HL-60 (cell line): ENCODE measurements around the gene MEIOC.
A peak's percentile ranks its signal among the peaks of the same experiment; 100 is the strongest.

Experiments
- DNase-seq, 2 experiments: peaks; one replicate each; pipeline ENCODE4 v3.0.0-alpha.2; 2010 to 2020; ENCODE audit warnings: low read depth in 1 of 2, low spot score in 1 of 2
- H3K27ac ChIP-seq: fragments of 250-450 bp; sonication (Bioruptor Pico); replicated peaks from 2 replicates; pipeline ENCODE4 v1.5.1; 2020; ENCODE audit warnings: mild to moderate bottlenecking, moderate library complexity
- H3K27me3 ChIP-seq: fragments of 250-450 bp; sonication (Bioruptor Pico); 2 replicates; pipeline ENCODE4 v1.5.1; 2021; ENCODE audit warnings: mild to moderate bottlenecking, moderate library complexity; ENCODE audit not compliant: insufficient read depth, poor library complexity, severe bottlenecking
- H3K4me3 ChIP-seq: replicated peaks from 2 replicates; pipeline ENCODE4 v1.5.1; 2011; ENCODE audit warnings: mild to moderate bottlenecking, control low read depth, low read length; ENCODE audit not compliant: insufficient read depth
- CTCF ChIP-seq: IDR thresholded peaks from one replicate; pipeline ENCODE4 v1.5.1; 2011; ENCODE audit warnings: low read length, control low read depth, inconsistent platforms; ENCODE audit not compliant: insufficient read depth
- GABPA ChIP-seq: IDR thresholded peaks from 2 replicates; pipeline ENCODE4 v1.6.1; 2012; ENCODE audit warnings: low read depth
- POLR2AphosphoS5 ChIP-seq: IDR thresholded peaks from 2 replicates; pipeline ENCODE4 v1.6.1; 2012; ENCODE audit warnings: low read depth
- REST ChIP-seq: IDR thresholded peaks from 2 replicates; pipeline ENCODE4 v1.6.1; 2012; ENCODE audit warnings: low read depth; ENCODE audit not compliant: insufficient replicate concordance
- SPI1 ChIP-seq: IDR thresholded peaks from 2 replicates; pipeline ENCODE4 v1.6.1; 2012; ENCODE audit warnings: low read depth, mild to moderate bottlenecking, borderline replicate concordance

The MEIOC gene

GRCh38 chr17:44707755-44708400 lies 51.6 kb downstream of the MEIOC start:
- Histone ChIP-seq H3K27ac (peak overlapping the region; percentile 89), H3K4me3 (peak overlapping the region; percentile 86), H3K27me3 (no peaks in the 10 kb centered on the region)
- no peak for TF ChIP-seq POLR2AphosphoS5
- TF ChIP-seq REST, result no peak
- TF ChIP-seq CTCF, result no peak
- no peak for TF ChIP-seq SPI1
- no peak for TF ChIP-seq GABPA
- no peak for DNase-seq

- peak within 1 kb of the TSS; percentile 89 for H3K27ac ChIP-seq
Measured at GRCh38 chr17:44708401-44709263, 52.4 kb downstream of the MEIOC start, which contains the start of gene DBF4B. Gene DBF4B (plus strand): TSS chr17:44708665. CDS start chr17:44708821, 156 bp downstream.

More at GRCh38 chr17:44708401-44709263, 52.4 kb downstream of the MEIOC start, which contains the start of gene DBF4B:
- peak; percentile 81 to 86 for DNase-seq
- H3K27me3 ChIP-seq, result no peaks in the 10 kb centered on the region
- peak; percentile 8 for TF ChIP-seq REST
- peak; percentile 55 for TF ChIP-seq POLR2AphosphoS5
- TF ChIP-seq CTCF, result no peak
- no peak; the same call in 1 of the 2 replicates for TF ChIP-seq GABPA
- TF ChIP-seq SPI1, result no peak
- H3K4me3 ChIP-seq, result peak within 1 kb of the TSS; percentile 86
